ENCODE data around the gene BAAT. TPM values are rescaled to one million over a fixed set of nuclear protein-coding genes. Genes with fewer than 3 reads are reported as not detected.

Gene BAAT
- total RNA-seq, 1 donor from 2014 or later = 0.07 TPM

- intact Hi-C loops (cut with micrococcal nuclease) = no loop called here
Measured at GRCh38 chr9:101325053-101325452, 59.8 kb downstream of the BAAT start.

GRCh38 chr9:101324245-101324804, 60.5 kb downstream of the BAAT start:
- intact Hi-C loops (cut with micrococcal nuclease) = no loop called here

- intact Hi-C loops (cut with micrococcal nuclease) = no loop called here
Measured at GRCh38 chr9:101323129-101323528, 61.7 kb downstream of the BAAT start.

GRCh38 chr9:101317735-101318134, 67.1 kb downstream of the BAAT start:
- intact Hi-C loops (cut with micrococcal nuclease) = no loop called here

GRCh38 chr9:101315112-101315450, 69.7 kb downstream of the BAAT start:
- intact Hi-C loops (cut with micrococcal nuclease) = no loop called here

GRCh38 chr9:101312661-101313060, 72.1 kb downstream of the BAAT start:
- intact Hi-C loops (cut with micrococcal nuclease) = no loop called here

- intact Hi-C loops (cut with micrococcal nuclease) = loop anchor here (1.0 kb wide), 4 partner anchors 193 to 711 kb away; no protein-coding TSS in a partner anchor
Measured at GRCh38 chr9:101311758-101312420, 72.9 kb downstream of the BAAT start.

GRCh38 chr9:101311191-101311590, 73.6 kb downstream of the BAAT start:
- intact Hi-C loops (cut with micrococcal nuclease) = loop anchor here (1.0 kb wide), 4 partner anchors 192 to 710 kb away; no protein-coding TSS in a partner anchor

Other genes starting within 250 kb of the BAAT start
- 10.7 and 10.8 TPM in 2 replicates for gene MRPL50, start 13.6 kb upstream of the BAAT start, total RNA-seq
- 14.2 and 14.9 TPM in 2 replicates for gene ZNF189, start 13.8 kb upstream of the BAAT start, total RNA-seq
- gene ALDOB, start 50.8 kb upstream of the BAAT start, total RNA-seq = not detected in 2 replicates
- 40.4 and 45.1 TPM in 2 replicates for gene RNF20, start 148.8 kb upstream of the BAAT start, total RNA-seq
- gene PPP3R2, start 210.0 kb upstream of the BAAT start, total RNA-seq = not detected in 2 replicates